Upper lobe of left lung (tissue), 6 donors: Measurements from ENCODE around the gene PTPRD. TPM values are rescaled to one million over a fixed set of nuclear protein-coding genes. Genes with fewer than 3 reads are reported as not detected.
A peak's percentile ranks its signal among the peaks of the same experiment; 100 is the strongest.

Source experiments
- ATAC-seq, 2 donors: fragments of 200-7000 bp; cut with Tn5 transposase; one replicate each; pipeline ENCODE4 v1.9.1; 2022; ENCODE audit warnings: mild to moderate bottlenecking in 2 of 2, moderate library complexity in 2 of 2; ENCODE audit not compliant: low FRiP score in 2 of 2
- DNase-seq, 2 donors: peaks; one replicate each; pipeline ENCODE4 v3.0.0-alpha.2; 2019 to 2020
- H3K27ac ChIP-seq, 4 donors: fragments of 200-600 bp; sonication (generic); one replicate each; pipeline ENCODE4 v1.5.1; 2016 to 2019
- H3K27me3 ChIP-seq, 4 donors: fragments of 200-600 bp; sonication (generic); one replicate each; pipeline ENCODE4 v1.5.1; 2017 to 2019
- H3K36me3 ChIP-seq, 4 donors: fragments of 200-600 bp; sonication (generic); one replicate each; pipeline ENCODE4 v1.5.1; 2016 to 2019
- H3K4me1 ChIP-seq, 4 donors: fragments of 200-600 bp; sonication (generic); one replicate each; pipeline ENCODE4 v1.5.1; 2018 to 2019
- H3K4me3 ChIP-seq, 4 donors: fragments of 200-600 bp; sonication (generic); one replicate each; pipeline ENCODE4 v1.5.1; 2017 to 2019; ENCODE audit warnings: mild to moderate bottlenecking in 2 of 4, moderate library complexity in 1 of 4
- H3K9me3 ChIP-seq, 4 donors: fragments of 200-600 bp; sonication (generic); one replicate each; pipeline ENCODE4 v1.5.1; 2018 to 2019
- CTCF ChIP-seq, 6 experiments: fragments of 450-650 bp in 4 of 6; fragments of 200-600 bp in 2 of 6; sonication (generic) in 2 of 6; IDR thresholded peaks; one replicate each; pipeline ENCODE4 v1.5.1; 2016 to 2019; ENCODE audit warnings: antibody characterized with exemption in 6 of 6
- EP300 ChIP-seq, 4 donors: sonication (generic); formaldehyde crosslinking; IDR thresholded peaks; one replicate each; pipeline ENCODE4 v1.5.1; 2017; ENCODE audit warnings: antibody characterized with exemption in 4 of 4, control low read depth in 2 of 4
- POLR2A ChIP-seq, 4 donors: fragments of 450-650 bp; IDR thresholded peaks; one replicate each; pipeline ENCODE4 v1.5.1; 2016 to 2017; ENCODE audit warnings: antibody characterized with exemption in 4 of 4, mild to moderate bottlenecking in 2 of 4
- POLR2AphosphoS5 ChIP-seq, 2 donors: sonication (generic); formaldehyde crosslinking; IDR thresholded peaks; one replicate each; pipeline ENCODE4 v1.5.1; 2017; ENCODE audit warnings: antibody characterized with exemption in 2 of 2
- WGBS, 2 donors: methylation state at CpG; one replicate each; pipeline ENCODE4 v1.1.5; 2017 to 2018; 5-methylcytosine and 5-hydroxymethylcytosine counted together
- total RNA-seq, 6 donors: library from RNA; depleted of rRNA in 4 of 6; stranded (reverse); fragments of >200 nt in 4 of 6; gene quantifications; one replicate each; pipeline versions ENCODE4 v1.1.0 to v1.2.1, GENCODE V29; 2016 to 2021
- donor health status: DM: no; HTN: no; CAD: no; lungs with moderate emphysema.
- donor health status: DM: no; HTN: yes; CAD: no; lungs with severe emphysema.

The PTPRD gene
- total RNA-seq, 6 donors from 2014 or later: 7.4 to 46.1 (median 14.5) TPM

GRCh38 chr9:8457055-8457454 lies 2155.7 kb downstream of the PTPRD start:
- Histone ChIP-seq H3K27ac (no peak overlapping the region), H3K27me3 (no peaks in the 10 kb centered on the region), H3K4me1 (no peaks in the 10 kb centered on the region), H3K4me3 (no peak overlapping the region), H3K9me3 (no peaks in the 10 kb centered on the region), H3K36me3 (no peaks in the 10 kb centered on the region)
- ATAC-seq (no peak), DNase-seq (no peak)
- 86 to 88% methylated on average over 5 of the region's 5 CpGs for WGBS, 2 donors
- TF ChIP-seq POLR2A (IDR thresholded peaks at IDR 0.05) (no peak), EP300 (IDR thresholded peaks at IDR 0.05) (no peak), CTCF (IDR thresholded peaks at IDR 0.05) (no peak), POLR2AphosphoS5 (IDR thresholded peaks at IDR 0.05) (no peak)

- Histone ChIP-seq H3K4me1 (no peaks in the 10 kb centered on the region), H3K4me3 (no peak overlapping the region), H3K27me3 (no peaks in the 10 kb centered on the region), H3K27ac (no peak overlapping the region), H3K9me3 (no peaks in the 10 kb centered on the region), H3K36me3 (no peaks in the 10 kb centered on the region)
- DNase-seq: no peak
- peak in 1 of 2 donors; percentile 82 for ATAC-seq
- TF ChIP-seq POLR2A (IDR thresholded peaks at IDR 0.05): no peak
- TF ChIP-seq CTCF (IDR thresholded peaks at IDR 0.05): no peak
- no peak for TF ChIP-seq POLR2AphosphoS5 (IDR thresholded peaks at IDR 0.05)
- no peak for TF ChIP-seq EP300 (IDR thresholded peaks at IDR 0.05)
Measured at GRCh38 chr9:8456344-8456743, 2156.5 kb downstream of the PTPRD start.

- 86 to 93% methylated on average over 9 of the region's 9 CpGs for WGBS, 2 donors
- TF ChIP-seq EP300 (IDR thresholded peaks at IDR 0.05) (no peak), POLR2AphosphoS5 (IDR thresholded peaks at IDR 0.05) (no peak), POLR2A (IDR thresholded peaks at IDR 0.05) (no peak)
- Histone ChIP-seq H3K4me3 (no peak overlapping the region), H3K4me1 (no peaks in the 10 kb centered on the region), H3K9me3 (no peaks in the 10 kb centered on the region), H3K27me3 (no peaks in the 10 kb centered on the region), H3K27ac (no peak overlapping the region), H3K36me3 (no peaks in the 10 kb centered on the region)
- DNase-seq: no peak
- no peak for ATAC-seq
Measured at GRCh38 chr9:8450810-8451545, 2161.8 kb downstream of the PTPRD start.

- H3K4me3 ChIP-seq: no peak overlapping the region
- H3K4me1 ChIP-seq: no peaks in the 10 kb centered on the region
- 93 to 94% methylated on average over 7 of the region's 7 CpGs for WGBS, 2 donors
- DNase-seq (no peak), ATAC-seq (no peak)
- no peaks in the 10 kb centered on the region for H3K9me3 ChIP-seq
- TF ChIP-seq EP300 (IDR thresholded peaks at IDR 0.05): no peak
- no peak for TF ChIP-seq POLR2AphosphoS5 (IDR thresholded peaks at IDR 0.05)
- TF ChIP-seq CTCF (IDR thresholded peaks at IDR 0.05): no peak
- TF ChIP-seq POLR2A (IDR thresholded peaks at IDR 0.05): no peak
- H3K27ac ChIP-seq: no peak overlapping the region
- H3K36me3 ChIP-seq: no peaks in the 10 kb centered on the region
- no peaks in the 10 kb centered on the region for H3K27me3 ChIP-seq
Measured at GRCh38 chr9:8448226-8448625, 2164.6 kb downstream of the PTPRD start.

GRCh38 chr9:8447601-8448000 lies 2165.2 kb downstream of the PTPRD start:
- no peaks in the 10 kb centered on the region for H3K9me3 ChIP-seq
- H3K36me3 ChIP-seq: no peaks in the 10 kb centered on the region
- H3K4me1 ChIP-seq: no peaks in the 10 kb centered on the region
- no peak for DNase-seq
- no peak for TF ChIP-seq POLR2A (IDR thresholded peaks at IDR 0.05)
- TF ChIP-seq EP300 (IDR thresholded peaks at IDR 0.05): no peak
- TF ChIP-seq POLR2AphosphoS5 (IDR thresholded peaks at IDR 0.05): no peak
- no peak for TF ChIP-seq CTCF (IDR thresholded peaks at IDR 0.05)
- no peak for ATAC-seq
- no peak overlapping the region for H3K27ac ChIP-seq
- no peaks in the 10 kb centered on the region for H3K27me3 ChIP-seq
- 85 to 86% methylated on average over 4 of the region's 4 CpGs for WGBS, 2 donors
- H3K4me3 ChIP-seq: no peak overlapping the region
